ENCODE data around the gene AATK.

DNA sequence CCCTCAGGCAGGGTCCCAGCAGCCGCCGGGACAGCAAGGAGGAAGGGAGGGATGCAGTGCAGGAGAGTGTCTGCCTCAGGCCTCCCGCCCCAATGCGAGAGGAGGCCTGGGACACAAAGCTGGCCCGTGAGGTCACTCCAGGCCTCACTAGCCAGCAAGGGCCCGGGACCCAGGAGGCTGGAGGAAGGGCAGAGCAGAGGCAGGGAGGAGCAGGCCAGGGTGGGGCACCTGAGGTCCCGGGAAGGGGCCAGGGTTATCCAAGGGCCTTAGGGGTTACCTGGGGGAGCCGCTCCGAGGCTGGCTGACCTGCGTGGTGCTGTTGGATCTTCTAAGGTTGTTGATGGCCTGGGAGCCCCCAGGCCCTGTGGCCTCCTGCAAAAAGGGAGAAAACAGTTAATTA lies 42.6 kb upstream of the AATK start:
- TF ChIP-seq, protein P1, sequence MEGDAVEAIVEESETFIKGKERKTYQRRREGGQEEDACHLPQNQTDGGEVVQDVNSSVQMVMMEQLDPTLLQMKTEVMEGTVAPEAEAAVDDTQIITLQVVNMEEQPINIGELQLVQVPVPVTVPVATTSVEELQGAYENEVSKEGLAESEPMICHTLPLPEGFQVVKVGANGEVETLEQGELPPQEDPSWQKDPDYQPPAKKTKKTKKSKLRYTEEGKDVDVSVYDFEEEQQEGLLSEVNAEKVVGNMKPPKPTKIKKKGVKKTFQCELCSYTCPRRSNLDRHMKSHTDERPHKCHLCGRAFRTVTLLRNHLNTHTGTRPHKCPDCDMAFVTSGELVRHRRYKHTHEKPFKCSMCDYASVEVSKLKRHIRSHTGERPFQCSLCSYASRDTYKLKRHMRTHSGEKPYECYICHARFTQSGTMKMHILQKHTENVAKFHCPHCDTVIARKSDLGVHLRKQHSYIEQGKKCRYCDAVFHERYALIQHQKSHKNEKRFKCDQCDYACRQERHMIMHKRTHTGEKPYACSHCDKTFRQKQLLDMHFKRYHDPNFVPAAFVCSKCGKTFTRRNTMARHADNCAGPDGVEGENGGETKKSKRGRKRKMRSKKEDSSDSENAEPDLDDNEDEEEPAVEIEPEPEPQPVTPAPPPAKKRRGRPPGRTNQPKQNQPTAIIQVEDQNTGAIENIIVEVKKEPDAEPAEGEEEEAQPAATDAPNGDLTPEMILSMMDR (IDR thresholded peaks at IDR 0.05), result no peak
- no peak for TF ChIP-seq POLR2A (IDR thresholded peaks at IDR 0.05)

Data from upper lobe of left lung (tissue), 4 donors.